HG03442 (cell line): ENCODE data around the gene CHCHD3.

Experiments used
- ATAC-seq: cut with Tn5 transposase; IDR thresholded peaks from one replicate; pipeline ENCODE4 v1.9.1; 2021; ENCODE audit warnings: mild to moderate bottlenecking, moderate library complexity; ENCODE audit not compliant: unreplicated experiment

The CHCHD3 gene

DNA sequence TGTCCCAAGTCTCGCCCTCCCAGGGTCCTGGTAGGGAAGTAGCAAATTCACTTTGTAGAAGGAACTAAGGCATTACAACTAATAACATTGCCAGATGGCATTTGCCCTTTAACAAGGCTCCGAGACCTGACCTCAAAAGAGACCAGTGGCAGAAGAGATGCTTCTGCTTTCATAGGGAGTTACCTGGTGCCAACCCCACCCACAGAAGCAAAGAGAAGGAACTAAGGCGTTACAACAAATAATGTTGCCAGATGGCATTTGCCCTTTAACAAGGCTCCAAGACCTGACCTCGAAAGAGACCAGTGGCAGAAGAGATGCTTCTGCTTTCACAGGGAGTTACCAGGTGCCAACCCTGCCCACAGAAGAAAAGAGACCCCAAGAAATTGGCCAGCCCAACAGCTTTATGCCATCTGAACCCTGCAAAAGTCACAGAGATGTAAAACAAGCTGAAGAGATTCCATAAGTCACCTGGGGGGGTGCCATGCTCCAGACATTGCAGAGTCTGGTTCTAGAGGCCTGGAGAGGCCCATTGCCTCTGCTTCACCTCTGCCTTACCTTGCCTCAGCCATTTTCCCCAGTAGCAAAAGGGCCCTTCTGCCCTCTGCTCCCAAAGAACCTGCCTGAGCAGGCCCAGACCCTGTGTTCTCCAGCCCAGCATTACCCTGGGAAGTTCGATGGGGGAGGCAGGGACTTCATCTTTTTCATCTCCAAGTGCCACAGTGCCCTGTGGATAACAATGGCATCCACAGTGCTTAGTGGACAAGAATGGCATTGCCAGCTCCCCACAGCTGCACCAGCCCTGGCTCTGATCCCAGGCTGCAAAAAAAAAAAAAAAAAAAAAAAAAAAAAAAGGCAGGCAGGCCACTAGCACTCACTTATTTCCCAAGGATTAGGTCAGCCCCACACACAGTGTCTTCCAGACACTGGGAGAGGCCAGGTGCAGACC, 326.1 kb downstream of the CHCHD3 start:
- no peak for ATAC-seq

DNA sequence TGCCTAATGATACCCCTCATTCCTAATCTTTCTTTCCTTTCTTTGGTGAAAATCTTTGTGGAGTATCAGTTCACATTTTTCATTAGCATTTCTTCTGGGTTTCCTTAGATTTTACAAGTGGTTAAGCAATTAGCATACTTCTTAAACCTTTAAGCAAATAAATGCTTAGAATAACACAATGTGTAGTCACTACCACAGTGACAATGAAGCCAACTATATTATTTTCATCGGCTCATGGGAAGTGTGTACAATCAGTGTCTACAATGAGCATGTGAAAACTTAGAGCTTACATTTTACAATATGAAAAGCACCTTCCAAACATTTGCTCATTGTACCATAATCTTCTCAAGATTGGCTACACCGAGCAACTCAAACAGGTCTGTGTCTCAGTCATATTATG, 329.5 kb downstream of the CHCHD3 start:
- ATAC-seq, result no peak

DNA sequence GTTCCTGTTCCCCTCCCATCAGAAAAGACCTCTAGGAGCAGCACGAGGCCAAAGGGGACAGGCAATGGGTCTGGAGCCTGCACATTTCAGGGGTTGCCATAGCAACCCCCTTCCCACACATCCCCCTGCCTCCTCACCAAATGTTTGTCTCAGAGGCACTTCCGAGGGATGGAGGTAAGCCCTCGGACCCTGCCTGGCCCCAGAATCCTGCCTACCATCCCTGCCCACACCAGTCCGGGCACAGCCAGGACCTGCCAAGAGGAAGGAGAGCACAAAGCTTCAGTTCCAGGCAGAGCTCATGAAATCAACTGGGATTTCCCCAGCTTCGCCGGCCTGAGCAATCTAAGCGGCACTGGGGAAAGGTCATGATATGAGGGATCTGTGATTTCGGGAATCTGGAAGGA, 330.6 kb downstream of the CHCHD3 start:
- ATAC-seq, result no peak

DNA sequence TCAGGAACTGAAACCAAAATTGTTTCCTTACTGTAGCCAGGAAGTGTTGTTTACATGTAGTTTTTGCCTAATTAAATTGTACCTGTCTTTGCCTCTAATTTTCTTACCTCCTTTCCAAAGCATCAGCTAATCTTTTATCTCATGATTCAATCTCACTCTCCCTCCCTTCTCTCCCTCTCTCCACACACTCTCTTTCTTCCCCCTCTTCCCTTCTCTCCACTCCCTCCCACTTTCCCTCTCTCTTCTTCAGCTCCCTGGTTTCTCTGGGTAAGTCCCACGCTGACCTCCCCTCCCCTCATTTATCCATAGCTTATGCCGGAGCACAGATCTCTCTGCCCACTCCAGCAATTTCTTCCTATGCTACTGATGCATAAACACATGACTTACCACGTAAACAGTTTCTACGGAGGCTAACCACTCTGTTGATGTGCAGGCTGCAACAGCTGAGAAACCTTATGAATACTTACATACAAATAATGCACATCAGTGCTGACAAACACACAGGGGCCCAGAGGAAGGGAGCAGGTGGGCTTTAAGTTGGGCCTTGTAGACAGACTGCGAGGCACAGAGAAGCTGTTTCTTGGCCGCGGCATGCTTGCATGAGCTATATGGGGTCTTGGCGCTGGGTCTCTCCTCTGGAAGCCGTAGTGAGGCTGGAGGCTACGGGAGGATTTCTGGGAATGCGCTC, 331.2 kb downstream of the CHCHD3 start:
- no peak for ATAC-seq

DNA sequence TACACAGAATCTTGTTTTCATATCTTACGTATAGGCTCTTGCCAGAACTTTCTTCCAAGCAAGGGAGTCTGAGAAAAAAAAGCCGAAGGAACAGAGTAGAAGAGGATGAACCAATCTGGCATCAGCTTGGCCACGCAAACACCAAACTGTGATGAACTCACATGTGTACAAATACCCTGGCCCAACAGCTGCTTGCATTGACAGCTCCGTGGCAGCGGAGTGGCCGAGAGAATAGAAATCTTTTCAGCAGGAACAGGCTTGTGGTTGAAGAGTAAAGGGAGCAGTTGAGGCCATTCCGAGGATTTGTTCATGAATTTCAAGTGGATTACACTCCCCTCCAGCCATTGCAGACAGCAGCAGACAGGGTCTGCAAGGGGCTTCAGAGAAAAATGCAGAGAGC, 331.8 kb downstream of the CHCHD3 start:
- ATAC-seq, result no peak

DNA sequence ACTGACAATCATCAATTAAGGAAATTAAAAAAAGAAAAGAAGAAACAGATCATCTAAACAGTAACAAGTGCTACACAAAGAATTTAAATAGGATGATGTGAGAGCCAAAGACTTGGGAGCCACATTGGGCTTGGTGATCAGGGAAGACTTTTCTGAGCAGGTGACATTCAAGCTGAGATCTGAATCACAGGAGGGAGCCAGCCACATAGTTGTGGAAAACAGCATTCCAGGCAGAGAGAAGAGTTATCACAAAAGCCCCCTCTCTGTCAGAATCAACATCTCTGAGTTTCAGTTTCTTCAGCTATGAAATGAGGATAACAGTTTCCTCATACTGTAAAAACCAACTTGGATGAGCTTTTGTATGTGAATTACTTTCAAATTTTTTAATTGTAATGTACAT, 336.4 kb downstream of the CHCHD3 start:
- no peak for ATAC-seq

DNA sequence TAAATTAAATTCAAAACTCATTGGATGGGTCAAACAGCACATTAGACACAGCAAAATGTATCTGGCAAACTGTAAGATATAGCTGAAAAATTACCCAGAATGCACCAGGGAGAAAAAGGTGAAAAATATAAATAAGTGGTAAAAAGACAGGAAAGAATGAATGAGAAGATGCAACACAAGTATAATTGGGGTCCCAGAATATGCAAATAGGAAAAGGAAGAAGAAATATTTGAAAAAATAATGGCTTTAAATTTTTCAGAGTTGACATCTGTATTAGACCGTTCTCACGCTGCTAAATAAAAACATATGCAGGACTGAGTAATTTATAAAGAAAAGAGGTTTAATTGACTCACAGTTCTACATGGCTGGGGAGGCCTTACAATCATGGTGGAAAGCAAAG, 337.9 kb downstream of the CHCHD3 start:
- no peak for ATAC-seq

DNA sequence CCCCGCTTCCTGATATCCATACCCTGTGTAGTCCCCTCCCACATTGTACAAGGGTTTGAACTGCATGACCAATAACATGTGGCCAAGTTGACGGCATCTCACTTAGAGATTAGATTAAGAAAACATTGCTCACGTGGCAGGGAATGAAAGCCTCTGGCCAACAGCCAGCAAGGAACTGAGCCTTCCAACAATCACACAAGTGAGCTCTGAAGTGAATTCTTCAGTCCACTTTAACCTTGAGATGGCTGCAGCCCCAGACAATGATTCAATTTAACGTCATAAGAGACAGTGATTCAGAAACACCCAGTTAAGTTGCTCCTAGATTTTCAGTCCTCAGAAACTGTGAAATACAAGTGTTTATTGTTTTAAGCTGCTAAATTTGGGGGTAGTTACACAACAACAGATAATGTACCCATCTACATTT, 339.7 kb downstream of the CHCHD3 start:
- ATAC-seq, result no peak

DNA sequence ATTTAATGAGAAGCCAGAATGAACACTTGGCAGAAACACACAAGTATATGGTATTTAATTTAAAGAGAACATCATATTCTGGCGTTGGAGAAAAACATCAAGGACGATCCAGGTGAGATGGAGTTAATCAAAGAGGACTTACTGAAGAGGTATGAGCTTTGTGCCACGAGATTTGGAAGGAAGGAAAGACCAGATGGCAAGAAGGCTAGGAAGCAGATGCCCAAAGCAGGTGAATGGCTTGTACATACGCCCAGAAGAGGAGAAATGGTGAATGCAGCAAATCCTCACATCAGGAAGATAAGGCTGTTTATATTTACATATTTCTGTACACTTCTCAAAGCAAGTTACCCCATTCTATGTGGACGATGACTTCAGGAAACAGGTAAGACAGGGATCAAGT, 341.7 kb downstream of the CHCHD3 start:
- no peak for ATAC-seq

DNA sequence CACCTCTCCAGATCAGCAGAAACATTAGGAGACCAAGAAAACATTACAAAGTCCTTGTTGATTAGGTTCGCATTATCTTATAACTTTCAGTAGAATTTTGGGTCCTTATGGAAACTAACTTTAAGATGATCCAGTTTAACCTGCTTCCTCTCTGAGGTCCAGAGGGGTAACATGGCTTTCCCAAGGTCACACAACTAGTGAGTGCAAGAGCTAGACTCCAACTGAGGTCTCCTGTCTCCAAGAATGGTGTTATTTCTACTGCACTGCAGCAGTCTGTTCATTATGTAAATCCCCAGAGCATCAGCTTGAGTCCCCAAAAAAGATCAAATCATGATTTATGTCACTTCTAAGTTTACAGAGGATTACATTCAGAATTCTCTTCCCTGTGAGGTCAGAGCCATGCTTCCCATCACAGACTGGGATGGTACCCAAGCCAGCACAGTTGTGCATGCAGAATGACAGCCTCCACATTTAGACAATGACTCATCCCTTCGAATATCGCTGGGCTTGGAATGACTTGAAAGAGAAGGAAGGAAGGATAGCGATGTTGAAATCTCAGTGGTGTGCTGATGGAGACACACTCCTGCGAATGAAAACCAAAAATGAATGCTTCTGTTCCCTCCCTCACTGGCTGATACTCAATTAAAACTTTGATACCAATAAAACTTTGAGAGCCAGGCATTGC, 342.5 kb downstream of the CHCHD3 start:
- no peak for ATAC-seq

DNA sequence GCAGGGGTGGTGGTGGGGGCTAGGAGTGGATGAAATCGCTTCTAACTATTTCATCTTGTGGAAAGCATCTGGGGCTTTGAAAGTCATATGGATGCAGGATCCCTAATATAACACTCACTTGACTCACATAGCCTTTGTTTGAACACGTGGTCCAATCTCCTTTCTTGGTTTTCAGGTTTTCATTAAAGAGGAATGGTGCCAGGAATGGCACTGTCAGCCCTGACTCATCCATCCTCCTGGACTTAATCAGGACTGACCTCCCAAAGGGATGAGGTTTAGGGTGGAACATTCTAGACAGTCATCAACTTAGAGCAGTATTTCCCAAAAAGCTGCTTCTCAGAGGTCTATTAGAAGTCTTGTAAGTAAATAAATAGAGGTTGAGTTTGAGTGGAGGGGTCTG, 343.6 kb downstream of the CHCHD3 start:
- no peak for ATAC-seq

DNA sequence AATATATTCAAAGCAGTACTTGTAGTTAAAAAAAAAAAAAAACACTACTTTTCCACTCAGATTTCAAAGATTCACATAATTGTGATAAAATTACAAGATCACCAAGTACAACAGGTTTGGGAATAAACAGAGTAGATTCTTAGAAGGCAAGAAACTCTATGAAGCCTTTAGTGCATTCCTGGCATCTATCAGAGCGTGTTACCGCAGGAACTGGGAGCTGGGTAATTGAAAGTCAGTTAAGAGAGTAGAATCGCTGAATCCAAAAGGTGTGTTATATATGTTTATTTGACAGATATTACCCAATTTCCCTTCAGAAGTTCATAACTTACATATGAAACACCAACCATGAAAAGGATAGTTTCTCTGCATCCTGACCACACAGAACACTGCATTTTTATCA, 346.4 kb downstream of the CHCHD3 start:
- ATAC-seq, result no peak
